ENCODE measurements around the gene SMIM45.

The SMIM45 gene

DNA sequence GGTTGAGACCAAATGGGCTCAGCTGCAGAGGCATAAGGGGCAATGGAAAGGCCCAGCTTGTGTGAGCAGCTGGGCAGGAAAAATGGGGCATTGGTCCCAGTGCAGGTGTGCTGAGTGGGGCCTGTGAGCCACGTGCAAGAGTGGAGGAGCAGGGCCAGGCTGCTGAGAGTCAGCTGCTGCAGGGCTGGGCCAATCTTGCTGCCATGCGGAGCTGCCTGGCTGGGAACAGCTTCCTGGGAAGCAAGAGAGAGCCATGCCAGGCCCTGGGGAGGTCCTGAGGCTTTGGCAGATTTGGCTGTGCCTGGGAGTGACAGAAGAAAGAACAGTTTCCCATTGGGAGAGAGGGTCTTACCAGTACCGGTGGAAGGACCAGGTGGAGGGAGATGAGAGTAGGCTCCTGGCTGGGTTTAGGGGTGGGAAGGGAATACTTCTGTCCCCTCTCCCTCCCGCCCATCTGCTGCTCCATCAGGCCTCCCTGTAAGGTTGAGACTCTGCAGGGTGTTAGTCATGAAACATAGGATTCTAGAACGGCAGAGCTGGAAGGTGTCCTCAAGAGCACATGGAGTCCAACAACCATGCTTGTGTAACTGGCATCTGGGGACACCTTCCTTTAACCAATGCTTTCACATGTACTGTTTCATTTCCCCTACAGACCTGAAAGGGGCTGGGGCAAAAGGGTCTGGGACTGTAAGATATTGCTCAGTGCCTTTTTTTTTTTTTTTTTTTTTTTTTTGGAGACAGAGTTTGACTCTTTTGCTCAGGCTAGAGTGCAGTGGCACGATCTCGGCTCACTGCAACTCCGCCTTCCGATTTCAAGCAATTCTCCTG, 27.7 kb downstream of the SMIM45 start:
- TF ChIP-seq, protein P1, sequence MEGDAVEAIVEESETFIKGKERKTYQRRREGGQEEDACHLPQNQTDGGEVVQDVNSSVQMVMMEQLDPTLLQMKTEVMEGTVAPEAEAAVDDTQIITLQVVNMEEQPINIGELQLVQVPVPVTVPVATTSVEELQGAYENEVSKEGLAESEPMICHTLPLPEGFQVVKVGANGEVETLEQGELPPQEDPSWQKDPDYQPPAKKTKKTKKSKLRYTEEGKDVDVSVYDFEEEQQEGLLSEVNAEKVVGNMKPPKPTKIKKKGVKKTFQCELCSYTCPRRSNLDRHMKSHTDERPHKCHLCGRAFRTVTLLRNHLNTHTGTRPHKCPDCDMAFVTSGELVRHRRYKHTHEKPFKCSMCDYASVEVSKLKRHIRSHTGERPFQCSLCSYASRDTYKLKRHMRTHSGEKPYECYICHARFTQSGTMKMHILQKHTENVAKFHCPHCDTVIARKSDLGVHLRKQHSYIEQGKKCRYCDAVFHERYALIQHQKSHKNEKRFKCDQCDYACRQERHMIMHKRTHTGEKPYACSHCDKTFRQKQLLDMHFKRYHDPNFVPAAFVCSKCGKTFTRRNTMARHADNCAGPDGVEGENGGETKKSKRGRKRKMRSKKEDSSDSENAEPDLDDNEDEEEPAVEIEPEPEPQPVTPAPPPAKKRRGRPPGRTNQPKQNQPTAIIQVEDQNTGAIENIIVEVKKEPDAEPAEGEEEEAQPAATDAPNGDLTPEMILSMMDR (IDR thresholded peaks at IDR 0.05; ENCODE audit: control extremely low read depth, extremely low read depth, low read depth, missing control alignments) = no peak
- no peak for DNase-seq (ENCODE audit: extremely low spot score)
- CTCF ChIA-PET = interaction anchor here (1.1 kb wide), 1 partner anchor 11 kb away, joined by 3 read pairs; the partner anchor contains the start of gene SEPTIN3
- POLR2A ChIA-PET = no interaction called here

DNA sequence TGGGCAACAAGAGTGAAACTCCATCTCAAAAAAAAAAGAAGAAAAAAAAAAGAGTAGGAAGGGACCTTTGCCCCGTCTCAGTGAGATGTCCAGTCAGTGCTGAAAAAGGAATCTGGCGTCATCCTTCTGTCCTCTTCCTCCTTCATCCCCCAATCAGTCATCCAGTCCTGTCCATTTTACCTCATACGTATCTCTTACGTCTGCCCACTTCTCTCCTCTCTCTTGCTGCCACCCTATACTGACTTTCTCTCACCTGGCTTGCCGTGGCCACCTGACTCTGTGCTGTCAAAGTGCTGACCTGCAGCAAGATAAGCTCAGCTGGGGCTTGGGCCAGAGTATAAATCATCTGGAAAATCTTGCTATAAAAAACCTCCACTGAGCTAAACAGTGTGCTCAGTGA, 30.9 kb downstream of the SMIM45 start:
- TF ChIP-seq, protein P1 (IDR thresholded peaks at IDR 0.05; ENCODE audit: control extremely low read depth, extremely low read depth, low read depth, missing control alignments) = no peak
- no peak for DNase-seq (ENCODE audit: extremely low spot score)
- POLR2A ChIA-PET = no interaction called here
- CTCF ChIA-PET = interaction anchor here (0.9 to 1.1 kb wide), 5 partner anchors 10 to 26 kb away, joined by 3 to 4 read pairs (median 3); no protein-coding TSS in a partner anchor

DNA sequence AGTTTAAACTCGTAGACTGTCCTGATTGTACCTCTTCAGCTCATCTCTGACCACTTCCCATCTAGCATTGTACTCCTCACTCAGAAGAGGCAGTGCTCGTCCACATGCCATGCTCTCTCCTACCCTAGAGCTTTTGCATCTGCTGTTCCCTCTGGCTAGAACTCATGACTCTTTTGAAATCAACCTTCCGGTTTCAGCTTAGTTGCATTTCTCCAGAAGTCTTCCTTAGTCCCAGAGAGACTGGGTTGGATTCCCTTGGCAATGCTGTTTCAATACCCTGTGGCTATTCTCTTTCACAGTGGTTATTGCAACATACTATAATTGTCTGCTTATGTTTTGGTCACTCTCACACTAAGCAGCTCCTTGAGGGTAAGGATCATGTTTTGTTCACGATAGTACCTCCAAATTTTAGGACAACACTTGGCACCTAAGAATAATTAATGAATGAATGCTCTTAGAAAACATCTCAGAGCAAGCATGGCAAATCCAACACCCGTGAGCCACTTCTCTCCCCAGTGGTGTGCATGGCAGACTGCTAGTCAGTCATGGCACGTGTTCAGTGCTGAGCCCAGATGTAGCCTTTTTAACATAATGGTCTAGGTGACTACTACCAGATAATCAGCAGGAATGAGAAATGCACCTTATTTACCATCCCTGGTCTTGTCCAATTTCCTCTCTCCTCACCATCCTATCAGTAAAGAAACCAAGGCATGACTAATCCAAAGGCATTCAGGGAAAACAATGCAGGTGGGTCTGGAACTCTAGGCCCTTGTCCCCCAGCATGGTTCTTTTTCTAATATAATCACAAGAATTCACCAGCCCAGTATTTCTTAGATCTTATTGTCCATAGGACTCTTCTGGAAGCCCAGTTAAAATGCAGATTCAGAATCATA, 31.8 kb downstream of the SMIM45 start:
- ChIA-PET CTCF (interaction anchor here (0.9 to 1.1 kb wide), 5 partner anchors 10 to 25 kb away, joined by 3 to 4 read pairs (median 3); no protein-coding TSS in a partner anchor), POLR2A (no interaction called here)
- no peak for DNase-seq (ENCODE audit: extremely low spot score)

GRCh38 chr22:41987276-41987675, 35.3 kb downstream of the SMIM45 start:
- ChIA-PET CTCF (interaction anchor here (1.2 kb wide), 1 partner anchor 21 kb away, joined by 3 read pairs; no protein-coding TSS in a partner anchor), POLR2A (no interaction called here)
- TF ChIP-seq, protein P1 (IDR thresholded peaks at IDR 0.05; ENCODE audit: control extremely low read depth, extremely low read depth, low read depth, missing control alignments) = no peak
- no peak for DNase-seq (ENCODE audit: extremely low spot score)

More for the DNA sequence above, 31.8 kb downstream of the SMIM45 start:
- TF ChIP-seq, protein P1 (IDR thresholded peaks at IDR 0.05; ENCODE audit: control extremely low read depth, extremely low read depth, low read depth, missing control alignments) = no peak

GRCh38 chr22:41989246-41989645, 37.3 kb downstream of the SMIM45 start:
- TF ChIP-seq, protein P1 (IDR thresholded peaks at IDR 0.05; ENCODE audit: control extremely low read depth, extremely low read depth, low read depth, missing control alignments) = no peak
- ChIA-PET POLR2A (no interaction called here), CTCF (no interaction called here)
- DNase-seq (ENCODE audit: extremely low spot score) = no peak

- TF ChIP-seq, protein P1 (IDR thresholded peaks at IDR 0.05; ENCODE audit: control extremely low read depth, extremely low read depth, low read depth, missing control alignments) = no peak
- DNase-seq (ENCODE audit: extremely low spot score) = no peak
- ChIA-PET POLR2A (interaction anchor here (0.7 kb wide), 1 partner anchor 535 kb away, joined by 7 read pairs; no protein-coding TSS in a partner anchor), CTCF (interaction anchor here (1.2 to 1.6 kb wide), 2 partner anchors 22 to 453 kb away, joined by 3 read pairs; partner anchors contain the start of gene SEPTIN3)
These were observed 39.2 kb downstream of the SMIM45 start for GRCh38 chr22:41991111-41991510.
